Measurements from ENCODE around the gene CRY2. TPM values are rescaled to one million over a fixed set of nuclear protein-coding genes. Genes with fewer than 3 reads are reported as not detected.

CRY2 gene
- total RNA-seq, 1 donor from 2014 or later: 9.2 TPM

DNA sequence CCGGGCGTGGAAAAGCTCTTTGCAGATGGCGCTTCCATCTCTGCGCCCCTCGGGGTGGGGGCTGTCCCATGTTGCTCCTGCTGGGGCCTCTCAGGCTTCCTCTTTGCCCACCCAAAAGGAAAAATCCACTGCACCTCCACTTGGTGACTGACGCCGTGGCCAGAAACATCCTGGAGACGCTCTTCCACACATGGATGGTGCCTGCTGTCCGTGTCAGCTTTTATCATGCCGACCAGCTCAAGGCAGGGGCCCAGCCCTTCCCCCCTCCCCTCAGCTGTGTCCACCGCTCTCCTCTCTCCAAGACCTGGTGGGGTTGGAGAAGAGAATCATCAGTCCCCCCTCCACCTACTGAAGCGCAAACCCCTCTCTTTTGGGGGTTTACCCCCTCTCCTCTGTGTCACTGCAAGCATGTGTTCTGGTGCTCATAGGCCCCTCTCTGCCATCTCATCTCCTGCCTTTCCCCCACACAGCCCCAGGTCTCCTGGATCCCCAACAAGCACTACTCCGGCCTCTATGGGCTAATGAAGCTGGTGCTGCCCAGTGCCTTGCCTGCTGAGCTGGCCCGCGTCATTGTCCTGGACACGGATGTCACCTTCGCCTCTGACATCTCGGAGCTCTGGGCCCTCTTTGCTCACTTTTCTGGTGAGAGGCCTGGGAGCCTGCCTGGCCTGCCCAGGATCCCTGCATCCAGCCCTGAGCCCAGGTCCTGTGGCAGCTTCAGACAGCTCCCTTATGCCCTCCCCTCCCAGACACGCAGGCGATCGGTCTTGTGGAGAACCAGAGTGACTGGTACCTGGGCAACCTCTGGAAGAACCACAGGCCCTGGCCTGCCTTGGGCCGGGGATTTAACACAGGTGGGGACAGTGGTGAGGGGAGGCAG lies 77.0 kb downstream of the CRY2 start:
- TF ChIP-seq, protein P1, sequence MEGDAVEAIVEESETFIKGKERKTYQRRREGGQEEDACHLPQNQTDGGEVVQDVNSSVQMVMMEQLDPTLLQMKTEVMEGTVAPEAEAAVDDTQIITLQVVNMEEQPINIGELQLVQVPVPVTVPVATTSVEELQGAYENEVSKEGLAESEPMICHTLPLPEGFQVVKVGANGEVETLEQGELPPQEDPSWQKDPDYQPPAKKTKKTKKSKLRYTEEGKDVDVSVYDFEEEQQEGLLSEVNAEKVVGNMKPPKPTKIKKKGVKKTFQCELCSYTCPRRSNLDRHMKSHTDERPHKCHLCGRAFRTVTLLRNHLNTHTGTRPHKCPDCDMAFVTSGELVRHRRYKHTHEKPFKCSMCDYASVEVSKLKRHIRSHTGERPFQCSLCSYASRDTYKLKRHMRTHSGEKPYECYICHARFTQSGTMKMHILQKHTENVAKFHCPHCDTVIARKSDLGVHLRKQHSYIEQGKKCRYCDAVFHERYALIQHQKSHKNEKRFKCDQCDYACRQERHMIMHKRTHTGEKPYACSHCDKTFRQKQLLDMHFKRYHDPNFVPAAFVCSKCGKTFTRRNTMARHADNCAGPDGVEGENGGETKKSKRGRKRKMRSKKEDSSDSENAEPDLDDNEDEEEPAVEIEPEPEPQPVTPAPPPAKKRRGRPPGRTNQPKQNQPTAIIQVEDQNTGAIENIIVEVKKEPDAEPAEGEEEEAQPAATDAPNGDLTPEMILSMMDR (conservative IDR thresholded peaks at IDR 0.05; ENCODE audit: low read depth, low read length): no peak
- no peak overlapping the region for H3K4me3 ChIP-seq (ENCODE audit: low read depth, low read length)

GRCh38 chr11:45924927-45925326 lies 77.7 kb downstream of the CRY2 start:
- TF ChIP-seq, protein P1 (conservative IDR thresholded peaks at IDR 0.05; ENCODE audit: low read depth, low read length): no peak
- no peak overlapping the region for H3K4me3 ChIP-seq (ENCODE audit: low read depth, low read length)
- DNase-seq (ENCODE audit: low read depth): no peak

More for the DNA sequence above, 77.0 kb downstream of the CRY2 start:
- DNase-seq (ENCODE audit: low read depth): no peak

- DNase-seq (ENCODE audit: low read depth): no peak
- TF ChIP-seq, protein P1 (conservative IDR thresholded peaks at IDR 0.05; ENCODE audit: low read depth, low read length): no peak
- no peak overlapping the region for H3K4me3 ChIP-seq (ENCODE audit: low read depth, low read length)
Measured at GRCh38 chr11:45925550-45925949, 78.3 kb downstream of the CRY2 start.

DNA sequence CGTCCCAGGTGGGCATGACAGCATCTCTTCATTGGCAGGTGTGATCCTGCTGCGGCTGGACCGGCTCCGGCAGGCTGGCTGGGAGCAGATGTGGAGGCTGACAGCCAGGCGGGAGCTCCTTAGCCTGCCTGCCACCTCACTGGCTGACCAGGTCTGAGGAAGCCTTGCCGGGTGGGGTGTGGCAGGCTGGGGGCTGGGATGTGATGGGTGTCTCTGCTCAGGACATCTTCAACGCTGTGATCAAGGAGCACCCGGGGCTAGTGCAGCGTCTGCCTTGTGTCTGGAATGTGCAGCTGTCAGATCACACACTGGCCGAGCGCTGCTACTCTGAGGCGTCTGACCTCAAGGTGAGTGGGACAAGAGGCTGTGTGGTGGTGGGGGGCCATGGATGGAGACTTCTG lies 78.7 kb downstream of the CRY2 start:
- no peak overlapping the region for H3K4me3 ChIP-seq (ENCODE audit: low read depth, low read length)
- DNase-seq (ENCODE audit: low read depth): no peak
- TF ChIP-seq, protein P1 (conservative IDR thresholded peaks at IDR 0.05; ENCODE audit: low read depth, low read length): no peak

- TF ChIP-seq, protein P1 (conservative IDR thresholded peaks at IDR 0.05; ENCODE audit: low read depth, low read length): no peak
- no peak overlapping the region for H3K4me3 ChIP-seq (ENCODE audit: low read depth, low read length)
- no peak for DNase-seq (ENCODE audit: low read depth)
Measured at GRCh38 chr11:45926536-45927331, 79.5 kb downstream of the CRY2 start.

DNA sequence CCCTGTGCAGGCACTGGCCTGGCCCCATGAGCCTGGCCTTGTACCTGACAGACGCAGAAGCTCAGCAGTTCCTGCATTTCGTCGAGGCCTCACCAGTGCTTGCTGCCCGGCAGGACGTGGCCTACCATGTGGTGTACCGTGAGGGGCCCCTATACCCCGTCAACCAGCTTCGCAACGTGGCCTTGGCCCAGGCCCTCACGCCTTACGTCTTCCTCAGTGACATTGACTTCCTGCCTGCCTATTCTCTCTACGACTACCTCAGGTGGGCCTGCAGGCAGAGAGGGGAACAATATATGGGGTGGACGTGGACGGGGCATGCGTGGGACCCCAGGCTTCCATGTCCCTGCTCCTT lies 80.0 kb downstream of the CRY2 start:
- TF ChIP-seq, protein P1 (conservative IDR thresholded peaks at IDR 0.05; ENCODE audit: low read depth, low read length): no peak
- H3K4me3 ChIP-seq (ENCODE audit: low read depth, low read length): no peak overlapping the region
- no peak for DNase-seq (ENCODE audit: low read depth)
